Omental fat pad (tissue), 4 donors: ENCODE measurements around the gene ACAP3. TPM values are rescaled to one million over a fixed set of nuclear protein-coding genes. Genes with fewer than 3 reads are reported as not detected.
"Not testable (repeated sequence)": the region's sequence is repeated elsewhere in the genome, so short reads cannot be mapped to it uniquely, and the experiment has no call there.

Source experiments
- ATAC-seq: fragments of 150-250 bp; one replicate; pipeline ENCODE4 v1.9.1; 2016; ENCODE audit warnings: mild to moderate bottlenecking, moderate library complexity; ENCODE audit not compliant: low FRiP score
- DNase-seq: peaks from one replicate; pipeline ENCODE4 v3.0.0-alpha.2; 2019; ENCODE audit warnings: low spot score
- total RNA-seq, 4 donors: library from RNA; depleted of rRNA; stranded (reverse); fragments of >200 nt; gene quantifications; one replicate each; pipeline ENCODE4 v1.1.0, GENCODE V29; 2016
- TF ChIP-seq, protein P1 (sequence below), 3 donors: fragments of 450-650 bp; IDR thresholded peaks; one replicate each; pipeline ENCODE4 v1.5.1; 2016 to 2017; ENCODE audit warnings: antibody characterized with exemption in 3 of 3, mild to moderate bottlenecking in 3 of 3, moderate library complexity in 2 of 3

Gene ACAP3
- total RNA-seq, 4 donors from 2014 or later: 19.2 to 41.8 (median 38.1) TPM

DNA sequence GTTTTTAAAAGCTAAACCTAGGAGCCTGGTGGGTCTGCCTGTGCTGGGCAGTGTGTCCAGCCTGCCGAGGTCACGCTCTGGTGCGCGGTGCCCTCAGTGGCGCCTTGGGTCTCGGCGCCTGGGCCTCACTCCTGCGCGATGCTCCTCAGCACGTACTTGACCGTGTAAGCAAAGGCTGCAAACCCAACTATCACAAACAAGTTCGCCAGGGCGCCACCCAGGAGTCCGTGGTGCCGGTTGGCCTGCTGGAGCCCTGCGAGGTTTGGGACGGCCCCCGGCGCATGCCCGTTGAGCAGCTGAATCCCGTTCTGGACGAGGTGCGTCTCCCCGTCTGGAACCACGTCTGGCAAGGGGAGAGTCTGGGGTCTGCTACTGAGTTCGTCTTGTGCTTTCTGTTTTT lies 52.7 kb downstream of the ACAP3 start:
- ATAC-seq: no peak
- TF ChIP-seq, protein P1, sequence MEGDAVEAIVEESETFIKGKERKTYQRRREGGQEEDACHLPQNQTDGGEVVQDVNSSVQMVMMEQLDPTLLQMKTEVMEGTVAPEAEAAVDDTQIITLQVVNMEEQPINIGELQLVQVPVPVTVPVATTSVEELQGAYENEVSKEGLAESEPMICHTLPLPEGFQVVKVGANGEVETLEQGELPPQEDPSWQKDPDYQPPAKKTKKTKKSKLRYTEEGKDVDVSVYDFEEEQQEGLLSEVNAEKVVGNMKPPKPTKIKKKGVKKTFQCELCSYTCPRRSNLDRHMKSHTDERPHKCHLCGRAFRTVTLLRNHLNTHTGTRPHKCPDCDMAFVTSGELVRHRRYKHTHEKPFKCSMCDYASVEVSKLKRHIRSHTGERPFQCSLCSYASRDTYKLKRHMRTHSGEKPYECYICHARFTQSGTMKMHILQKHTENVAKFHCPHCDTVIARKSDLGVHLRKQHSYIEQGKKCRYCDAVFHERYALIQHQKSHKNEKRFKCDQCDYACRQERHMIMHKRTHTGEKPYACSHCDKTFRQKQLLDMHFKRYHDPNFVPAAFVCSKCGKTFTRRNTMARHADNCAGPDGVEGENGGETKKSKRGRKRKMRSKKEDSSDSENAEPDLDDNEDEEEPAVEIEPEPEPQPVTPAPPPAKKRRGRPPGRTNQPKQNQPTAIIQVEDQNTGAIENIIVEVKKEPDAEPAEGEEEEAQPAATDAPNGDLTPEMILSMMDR (IDR thresholded peaks at IDR 0.05): no peak
- no peak for DNase-seq

DNA sequence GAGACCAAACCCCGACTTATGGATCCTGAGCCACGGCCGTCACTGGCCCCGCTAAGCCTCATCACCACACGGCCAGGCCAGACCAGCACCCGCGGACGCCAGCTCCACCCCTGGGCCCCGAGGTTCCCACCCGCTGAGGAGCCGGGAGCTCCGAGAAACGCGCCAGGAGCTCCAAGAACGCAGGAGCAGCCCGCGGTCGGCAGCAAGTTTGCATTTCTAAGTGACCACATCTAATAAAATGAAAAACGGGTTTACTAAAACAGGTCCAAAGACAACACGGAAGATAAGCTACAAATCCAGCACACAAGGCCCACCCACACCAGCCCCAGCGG lies 53.1 kb downstream of the ACAP3 start:
- ATAC-seq: no peak
- TF ChIP-seq, protein P1 (IDR thresholded peaks at IDR 0.05): no peak
- DNase-seq: no peak

DNA sequence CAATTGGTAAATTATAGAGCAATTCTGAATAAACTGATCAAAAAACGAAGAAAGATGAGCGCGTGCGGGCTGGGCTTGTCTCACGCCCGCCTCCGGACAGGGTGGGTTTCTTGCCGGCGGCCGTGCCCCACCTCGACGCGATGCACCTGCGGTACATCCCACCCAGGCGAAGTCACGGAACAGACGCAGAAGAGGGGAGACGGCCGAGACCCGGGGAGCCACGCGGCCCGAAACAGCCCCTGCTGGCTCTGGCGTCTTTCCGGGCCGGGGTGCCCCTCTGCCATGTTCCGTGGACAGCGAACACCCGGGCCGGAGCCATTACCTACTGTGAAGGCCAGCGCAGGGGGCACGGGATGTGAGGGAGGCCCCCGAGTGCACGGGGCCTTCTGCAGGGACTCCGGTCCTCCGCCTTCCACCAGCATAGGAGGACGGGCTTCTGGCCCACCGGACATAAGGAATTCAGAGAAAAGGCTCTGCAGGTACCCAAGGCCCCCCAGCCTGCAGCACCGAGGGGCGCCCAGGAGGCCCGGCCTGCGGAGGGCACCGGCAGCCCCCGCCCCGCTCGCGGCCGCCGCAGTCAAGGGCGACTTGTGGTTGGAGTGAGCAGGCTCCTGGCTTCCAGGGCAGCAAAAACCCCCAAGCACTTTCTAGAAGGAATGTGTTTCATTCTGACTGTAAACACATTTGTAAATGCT lies 53.6 kb downstream of the ACAP3 start:
- DNase-seq (no peak), ATAC-seq (no peak)
- TF ChIP-seq, protein P1 (IDR thresholded peaks at IDR 0.05): no peak

DNA sequence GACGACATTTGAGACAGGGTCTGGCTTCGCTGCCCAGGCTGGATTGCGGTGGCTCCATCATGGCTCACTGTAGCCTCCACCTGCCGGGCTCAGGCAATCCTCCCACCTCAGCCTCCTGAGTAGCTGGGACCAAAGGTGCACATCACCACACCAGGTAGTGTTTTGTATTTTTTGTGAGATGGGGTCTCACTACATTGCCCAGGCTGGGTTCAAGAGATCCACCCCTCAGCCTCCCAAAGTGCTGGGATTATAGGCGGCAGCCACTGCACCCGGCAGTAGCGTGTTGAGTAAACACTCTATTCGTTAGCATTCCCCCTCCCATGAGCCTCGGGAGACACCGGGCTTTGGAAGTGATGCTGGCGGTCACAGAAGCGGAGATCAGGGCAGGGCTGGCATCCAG lies 54.4 kb downstream of the ACAP3 start:
- DNase-seq: no peak
- TF ChIP-seq, protein P1 (IDR thresholded peaks at IDR 0.05): no peak
- no peak for ATAC-seq

DNA sequence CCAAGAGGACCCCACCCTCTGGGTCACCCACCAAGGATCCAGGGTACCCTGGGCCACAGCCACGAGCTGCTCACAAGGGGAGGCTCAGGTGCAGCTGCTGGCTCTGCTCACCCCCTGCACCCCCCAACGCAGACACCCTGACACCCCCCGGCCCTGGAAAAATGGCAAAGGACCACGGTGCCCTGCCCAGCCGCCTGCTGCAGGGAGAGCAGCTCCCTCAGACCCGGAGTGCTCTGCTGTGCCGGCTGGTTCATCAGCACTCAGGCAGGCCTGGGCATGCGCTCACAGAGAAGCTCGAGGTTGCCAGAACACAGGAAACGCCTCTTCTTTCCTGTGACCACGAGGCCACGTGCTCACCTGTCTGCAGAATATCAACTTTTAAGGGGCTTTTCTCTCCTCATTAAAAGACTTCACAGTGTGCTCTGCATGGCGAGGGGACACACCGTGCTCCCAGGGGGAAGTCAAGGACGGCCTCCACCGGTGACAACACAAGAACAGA lies 56.9 kb downstream of the ACAP3 start:
- no peak for ATAC-seq
- DNase-seq: no peak
- TF ChIP-seq, protein P1 (IDR thresholded peaks at IDR 0.05): no peak

DNA sequence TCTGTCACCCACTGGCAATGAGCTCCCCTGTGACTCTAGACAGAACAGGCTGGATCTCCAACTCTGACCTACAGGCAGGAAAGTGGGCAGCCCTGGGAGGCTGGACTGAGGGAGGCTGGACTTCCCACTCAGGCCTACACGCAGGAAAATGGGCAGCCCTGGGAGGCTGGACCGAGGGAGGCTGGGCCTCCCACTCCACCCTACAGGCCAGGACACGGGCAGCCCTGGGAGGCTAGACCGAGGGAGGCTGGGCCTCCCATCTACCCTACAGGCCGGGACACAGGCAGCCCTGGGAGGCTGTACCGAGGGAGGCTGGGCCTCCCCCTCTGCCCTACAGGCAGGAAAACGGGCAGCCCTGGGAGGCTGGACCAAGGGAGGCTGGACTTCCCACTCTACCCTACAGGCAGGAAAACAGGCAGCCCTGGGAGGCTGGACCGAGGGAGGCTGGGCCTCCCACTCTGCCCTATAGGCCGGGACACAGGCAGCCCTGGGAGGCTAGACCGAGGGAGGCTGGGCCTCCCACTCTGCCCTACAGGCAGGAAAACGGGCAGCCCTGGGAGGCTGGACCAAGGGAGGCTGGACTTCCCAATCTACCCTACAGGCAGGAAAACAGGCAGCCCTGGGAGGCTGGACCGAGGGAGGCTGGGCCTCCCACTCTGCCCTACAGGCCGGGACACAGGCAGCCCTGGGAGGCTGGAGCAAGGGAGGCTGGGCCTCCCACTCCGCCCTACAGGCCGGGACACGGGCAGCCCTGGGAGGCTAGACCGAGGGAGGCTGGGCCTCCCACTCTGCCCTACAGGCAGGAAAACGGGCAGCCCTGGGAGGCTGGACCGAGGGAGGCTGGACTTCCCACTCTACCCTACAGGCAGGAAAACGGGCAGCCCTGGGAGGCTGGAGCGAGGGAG lies 59.5 kb downstream of the ACAP3 start:
- DNase-seq, ATAC-seq: not testable (repeated sequence)

DNA sequence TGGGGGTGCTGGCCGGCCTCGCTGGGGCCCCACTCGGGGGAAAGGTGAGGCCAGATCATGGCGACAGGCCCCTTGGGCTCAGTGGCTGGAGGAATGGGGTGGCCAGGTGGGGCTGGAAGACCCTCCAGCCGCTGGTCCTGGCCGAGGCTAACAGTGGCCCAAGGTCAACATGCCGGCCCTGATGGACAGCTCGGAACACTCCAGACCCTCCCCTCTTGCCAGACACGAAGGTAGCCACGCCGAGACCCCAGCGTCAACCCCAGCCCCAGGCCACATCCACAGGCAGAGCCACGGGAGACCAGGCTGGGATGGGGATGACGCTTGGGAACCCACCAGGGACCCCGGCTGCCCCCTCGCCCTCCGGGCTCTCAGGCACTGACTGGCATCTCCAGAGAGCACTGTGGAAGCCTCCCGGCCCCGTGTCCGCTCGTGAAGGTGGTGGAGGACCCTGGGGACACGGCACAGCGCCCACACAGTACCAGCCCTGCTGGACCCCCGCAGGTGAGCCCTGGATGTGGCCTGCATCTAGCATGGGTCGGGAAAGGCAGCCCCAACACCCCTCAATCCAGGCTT lies 60.3 kb downstream of the ACAP3 start:
- TF ChIP-seq, protein P1 (IDR thresholded peaks at IDR 0.05): no peak
- no peak for DNase-seq
- ATAC-seq: no peak
